WERI-Rb-1 (cell line): Measurements from ENCODE around the gene RRP9.

Experiments
- DNase-seq: peaks from one replicate; pipeline ENCODE4 v3.0.0-alpha.2; 2020
- H3K27ac ChIP-seq: fragments of 250-450 bp; sonication (Bioruptor Pico); 2 replicates; pipeline ENCODE4 v1.5.1; 2020; ENCODE audit warnings: mild to moderate bottlenecking, moderate library complexity
- H3K27me3 ChIP-seq: fragments of 250-450 bp; sonication (Bioruptor Pico); 2 replicates; pipeline ENCODE4 v1.5.1; 2021; ENCODE audit warnings: mild to moderate bottlenecking, low read depth, moderate library complexity; ENCODE audit not compliant: insufficient read depth, severe bottlenecking
- H3K36me3 ChIP-seq: fragments of 250-450 bp; sonication (Bioruptor Pico); 2 replicates; pipeline ENCODE4 v1.5.1; 2020; ENCODE audit warnings: mild to moderate bottlenecking, moderate library complexity
- H3K4me3 ChIP-seq: 2 replicates; pipeline ENCODE4 v1.5.1; 2011; ENCODE audit warnings: low read depth, mild to moderate bottlenecking, control low read depth, low read length
- H3K9me3 ChIP-seq: fragments of 250-450 bp; sonication (Bioruptor Pico); 2 replicates; pipeline ENCODE4 v1.5.1; 2021; ENCODE audit warnings: mild to moderate bottlenecking, moderate library complexity; ENCODE audit not compliant: severe bottlenecking
- TF ChIP-seq, protein P1 (sequence below): IDR thresholded peaks from 2 replicates; pipeline ENCODE4 v1.5.1; 2011; ENCODE audit warnings: low read depth, mild to moderate bottlenecking, control low read depth, inconsistent platforms, low read length

RRP9 gene

DNA sequence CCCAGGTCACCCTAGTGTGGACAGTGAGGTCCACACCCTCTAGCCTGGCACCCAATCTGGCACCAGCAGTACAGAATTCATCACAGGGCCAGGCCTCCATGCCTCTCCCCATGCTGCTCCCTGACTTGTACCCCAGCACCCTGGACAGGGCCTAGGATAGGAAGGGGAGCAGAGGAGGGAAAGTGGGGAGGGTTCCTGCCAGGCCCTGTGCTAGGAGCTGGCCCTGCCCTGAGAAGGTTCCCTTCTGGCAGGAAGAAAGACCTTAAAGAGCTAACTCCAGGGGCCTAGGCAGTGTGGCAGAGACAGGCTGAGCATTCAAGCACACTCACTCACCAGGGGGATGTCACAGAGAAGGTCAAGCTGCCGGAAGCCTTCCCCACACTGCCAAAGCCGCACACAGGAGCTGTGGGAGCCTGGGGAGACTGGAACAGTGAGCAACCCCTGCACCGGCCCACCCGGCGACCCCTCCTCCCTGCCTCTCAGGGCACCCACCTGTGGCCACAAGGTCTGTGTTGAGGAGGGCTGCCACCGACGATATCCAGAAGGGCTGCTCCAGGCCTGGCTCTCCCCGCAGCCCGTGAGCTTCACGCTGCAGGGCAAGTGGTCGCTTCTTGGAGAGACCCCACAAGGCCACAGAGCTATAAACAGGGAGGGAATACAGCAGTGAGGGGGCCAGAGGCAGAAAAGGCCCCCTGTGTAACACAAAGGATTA lies 7.4 kb downstream of the RRP9 start:
- H3K4me3 ChIP-seq: no peak overlapping the region
- no peaks in the 10 kb centered on the region for H3K9me3 ChIP-seq
- H3K27me3 ChIP-seq: no peaks in the 10 kb centered on the region
- no peak for DNase-seq
- peaks cover 56% of the 10 kb centered on the region for H3K36me3 ChIP-seq
- no peak overlapping the region for H3K27ac ChIP-seq
- TF ChIP-seq, protein P1, sequence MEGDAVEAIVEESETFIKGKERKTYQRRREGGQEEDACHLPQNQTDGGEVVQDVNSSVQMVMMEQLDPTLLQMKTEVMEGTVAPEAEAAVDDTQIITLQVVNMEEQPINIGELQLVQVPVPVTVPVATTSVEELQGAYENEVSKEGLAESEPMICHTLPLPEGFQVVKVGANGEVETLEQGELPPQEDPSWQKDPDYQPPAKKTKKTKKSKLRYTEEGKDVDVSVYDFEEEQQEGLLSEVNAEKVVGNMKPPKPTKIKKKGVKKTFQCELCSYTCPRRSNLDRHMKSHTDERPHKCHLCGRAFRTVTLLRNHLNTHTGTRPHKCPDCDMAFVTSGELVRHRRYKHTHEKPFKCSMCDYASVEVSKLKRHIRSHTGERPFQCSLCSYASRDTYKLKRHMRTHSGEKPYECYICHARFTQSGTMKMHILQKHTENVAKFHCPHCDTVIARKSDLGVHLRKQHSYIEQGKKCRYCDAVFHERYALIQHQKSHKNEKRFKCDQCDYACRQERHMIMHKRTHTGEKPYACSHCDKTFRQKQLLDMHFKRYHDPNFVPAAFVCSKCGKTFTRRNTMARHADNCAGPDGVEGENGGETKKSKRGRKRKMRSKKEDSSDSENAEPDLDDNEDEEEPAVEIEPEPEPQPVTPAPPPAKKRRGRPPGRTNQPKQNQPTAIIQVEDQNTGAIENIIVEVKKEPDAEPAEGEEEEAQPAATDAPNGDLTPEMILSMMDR: no peak

DNA sequence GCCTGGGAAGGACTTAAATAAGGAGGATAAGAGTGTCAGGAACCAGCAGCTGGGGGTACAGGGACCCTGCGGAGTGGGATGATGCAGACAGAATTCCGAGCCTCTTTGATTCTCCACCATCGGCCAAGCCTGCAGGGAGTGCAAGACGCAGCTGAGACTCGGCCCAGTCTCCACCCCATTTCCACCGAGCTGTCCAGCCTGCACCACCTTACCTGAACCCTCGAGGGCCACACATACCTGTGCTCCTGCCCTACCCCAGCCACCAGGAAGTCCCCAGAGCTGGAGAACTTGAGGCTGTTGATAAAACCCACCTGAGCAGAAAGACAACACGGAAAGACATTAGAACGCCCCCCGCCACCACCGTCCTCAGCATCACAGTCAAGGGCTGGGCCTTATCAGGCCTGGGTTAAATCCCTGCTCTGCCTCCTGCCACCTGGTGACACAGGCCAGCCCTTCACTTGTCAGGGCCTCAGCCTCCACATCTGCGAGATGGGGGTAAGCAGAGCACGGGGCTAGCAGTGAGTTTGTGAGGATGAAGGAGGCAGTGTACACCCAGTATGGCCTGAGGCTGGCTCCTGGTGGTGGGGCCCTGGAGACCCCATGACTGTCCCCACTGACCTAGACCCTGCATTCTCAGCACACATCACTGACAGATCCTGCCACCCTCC lies 8.1 kb downstream of the RRP9 start:
- no peak for DNase-seq
- Histone ChIP-seq H3K36me3 (peaks cover 51% of the 10 kb centered on the region), H3K9me3 (no peaks in the 10 kb centered on the region), H3K4me3 (no peak overlapping the region), H3K27ac (no peak overlapping the region), H3K27me3 (no peaks in the 10 kb centered on the region)
- TF ChIP-seq, protein P1: no peak

DNA sequence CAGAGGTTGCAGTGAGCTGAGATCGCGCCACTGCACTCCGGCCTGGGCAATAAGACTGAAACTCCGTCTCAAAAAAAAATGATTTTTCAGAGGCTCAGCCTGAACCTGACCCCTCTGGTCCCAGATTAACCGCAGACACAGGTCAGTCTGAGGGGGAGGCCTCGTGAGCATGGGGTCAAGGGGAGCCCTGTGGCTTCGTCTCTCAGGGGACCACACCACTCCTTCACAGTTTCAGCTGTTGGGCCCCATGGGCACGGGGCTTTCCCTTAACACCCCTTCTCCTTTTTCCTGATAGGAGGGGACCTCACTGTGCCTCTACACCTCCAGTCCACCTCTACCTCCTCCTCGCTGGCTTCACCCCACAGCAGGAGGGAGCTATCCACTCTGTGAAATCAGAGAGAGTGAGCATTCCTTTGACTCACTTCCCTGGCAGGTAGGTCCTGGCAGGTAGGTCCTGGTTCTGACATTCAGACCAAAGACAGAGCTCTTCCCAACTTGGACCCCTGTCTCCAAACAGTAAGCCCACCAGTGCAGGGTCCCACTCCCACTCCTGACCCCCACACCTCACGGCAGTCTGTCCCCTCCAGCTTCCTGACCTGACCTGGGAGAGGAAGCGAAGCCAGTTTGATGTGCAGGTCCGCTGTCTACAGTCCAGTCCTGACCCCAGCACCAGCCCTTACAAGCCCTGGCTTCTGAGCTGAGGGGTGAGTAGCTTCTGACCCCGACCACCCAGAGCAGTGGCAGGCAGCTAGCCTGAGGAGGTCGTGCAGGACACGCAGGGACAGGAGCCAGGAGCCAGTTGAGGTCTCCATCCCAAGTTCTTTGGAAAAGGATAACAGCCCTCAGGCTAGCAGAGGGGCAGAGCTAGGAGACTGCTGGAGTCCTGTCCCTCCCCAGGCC lies 9.0 kb downstream of the RRP9 start:
- TF ChIP-seq, protein P1: no peak
- peaks cover 43% of the 10 kb centered on the region for H3K36me3 ChIP-seq

DNA sequence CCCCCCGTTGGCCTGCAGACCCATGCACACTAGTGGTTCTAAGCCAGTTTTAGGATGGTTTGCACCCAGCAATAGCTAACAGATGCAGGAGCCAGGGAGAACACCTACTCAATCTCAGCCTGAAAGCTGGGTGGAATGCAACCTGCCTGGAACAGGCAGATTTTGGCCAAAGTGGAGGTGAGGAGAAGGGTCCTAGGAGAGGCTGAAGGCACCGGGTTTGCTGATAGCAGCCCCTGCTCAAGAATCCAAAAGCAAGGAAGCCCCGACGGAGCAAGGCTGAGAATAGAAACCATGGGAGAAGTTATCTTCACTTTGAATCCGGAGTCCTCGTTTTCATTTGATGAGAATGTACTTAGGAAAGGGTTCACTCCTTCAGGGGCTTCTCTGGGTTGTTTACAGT lies 9.9 kb downstream of the RRP9 start:
- Histone ChIP-seq H3K27ac (no peak overlapping the region), H3K27me3 (no peaks in the 10 kb centered on the region), H3K4me3 (no peak overlapping the region), H3K36me3 (peaks cover 34% of the 10 kb centered on the region), H3K9me3 (no peaks in the 10 kb centered on the region)
- DNase-seq: no peak
- TF ChIP-seq, protein P1: no peak

More for the DNA sequence above, 9.0 kb downstream of the RRP9 start:
- Histone ChIP-seq H3K4me3 (no peak overlapping the region), H3K27me3 (no peaks in the 10 kb centered on the region), H3K9me3 (no peaks in the 10 kb centered on the region), H3K27ac (no peak overlapping the region)
- no peak for DNase-seq

DNA sequence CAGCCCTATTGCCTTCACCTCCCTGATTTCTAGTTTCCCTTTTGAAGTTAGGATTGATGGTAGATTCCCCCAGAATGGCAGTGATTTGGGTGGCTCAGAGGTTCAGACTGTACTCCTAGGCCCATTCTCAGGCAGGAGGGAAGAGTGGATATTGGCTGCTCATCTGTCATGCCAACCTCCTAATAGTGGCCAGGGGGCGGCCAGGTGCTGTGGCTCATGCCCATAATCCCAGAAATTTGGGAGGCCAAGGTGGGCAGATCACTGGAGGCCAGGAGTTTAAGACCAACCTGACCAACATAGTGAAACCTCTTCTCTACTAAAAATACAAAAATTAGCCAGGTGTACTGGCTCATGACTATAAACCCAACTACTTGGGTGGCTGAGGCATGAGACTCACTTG lies 11.3 kb downstream of the RRP9 start:
- Histone ChIP-seq H3K9me3 (no peaks in the 10 kb centered on the region), H3K36me3 (peaks cover 21% of the 10 kb centered on the region), H3K27me3 (no peaks in the 10 kb centered on the region), H3K27ac (no peak overlapping the region), H3K4me3 (no peak overlapping the region)
- TF ChIP-seq, protein P1: no peak
- DNase-seq: no peak
